Naive thymus-derived CD4-positive, alpha-beta T cell (primary cell): Measurements from ENCODE around the gene RHBDD1. TPM values are rescaled to one million over a fixed set of nuclear protein-coding genes. Genes with fewer than 3 reads are reported as not detected.

Source experiments
- ATAC-seq: fragments of 150-1000 bp; cut with Tn5 transposase; 2 replicates; pipeline ENCODE4 v1.10.0; 2021; ENCODE audit warnings: mild to moderate bottlenecking, moderate library complexity
- CTCF ChIA-PET: fragments of 350-600 bp; sonication (Branson Sonifier 250); formaldehyde crosslinking; loops from one replicate; lab custom pipeline; 2021; ENCODE audit warnings: antibody characterized with exemption; lab: Charles Lee
- POLR2A ChIA-PET: fragments of 350-600 bp; sonication (Branson Sonifier 250); formaldehyde crosslinking; loops from one replicate; lab custom pipeline; 2021; ENCODE audit warnings: antibody characterized with exemption, inconsistent platforms; lab: Charles Lee
- DNase-seq, 9 donors: peaks; one replicate each; pipeline versions ENCODE4 v3.0.0 to v3.0.0-alpha.2; 2020 to 2022; ENCODE audit warnings: mixed read lengths in 1 of 9
- H3K27ac ChIP-seq: one replicate; pipeline ENCODE4 v1.7.0; 2013; ENCODE audit warnings: mild to moderate bottlenecking, low read depth, low read length, moderate library complexity
- H3K27me3 ChIP-seq, 2 donors: one replicate each; pipeline ENCODE4 v1.7.0; 2013; ENCODE audit warnings: low read length in 2 of 2, mild to moderate bottlenecking in 2 of 2, moderate library complexity in 2 of 2; ENCODE audit not compliant: control insufficient read depth in 2 of 2, insufficient read depth in 2 of 2
- H3K36me3 ChIP-seq, 3 experiments: 1 replicate in 2 of 3; 2 replicates in 1 of 3; pipeline ENCODE4 v1.7.0; 2013; ENCODE audit warnings: low read length in 3 of 3, mild to moderate bottlenecking in 3 of 3, moderate library complexity in 1 of 3; ENCODE audit not compliant: insufficient read depth in 3 of 3, control insufficient read depth in 2 of 3
- H3K4me1 ChIP-seq, 2 donors: one replicate each; pipeline ENCODE4 v1.7.0; 2013; ENCODE audit warnings: low read length in 2 of 2, mild to moderate bottlenecking in 2 of 2, moderate library complexity in 1 of 2; ENCODE audit not compliant: control insufficient read depth in 2 of 2, insufficient read depth in 2 of 2
- H3K4me3 ChIP-seq: 2 replicates; pipeline ENCODE4 v1.7.0; 2013; ENCODE audit warnings: mild to moderate bottlenecking, low read length
- H3K9me3 ChIP-seq, 3 experiments: 1 replicate in 2 of 3; 2 replicates in 1 of 3; pipeline ENCODE4 v1.7.0; 2013; ENCODE audit warnings: low read length in 3 of 3; ENCODE audit not compliant: control insufficient read depth in 2 of 3
- H3K27ac Mint-ChIP-seq, 9 donors: one replicate each; pipeline ENCODE4 v1.8.0; 2020 to 2022; ENCODE audit warnings: mixed read lengths in 9 of 9, mild to moderate bottlenecking in 8 of 9, moderate library complexity in 5 of 9, inconsistent platforms in 2 of 9
- H3K27me3 Mint-ChIP-seq, 5 donors: one replicate each; pipeline ENCODE4 v1.8.0; 2021 to 2022; ENCODE audit warnings: mixed read lengths in 5 of 5, mild to moderate bottlenecking in 1 of 5
- H3K36me3 Mint-ChIP-seq, 5 donors: one replicate each; pipeline ENCODE4 v1.8.0; 2020 to 2022; ENCODE audit warnings: mixed read lengths in 5 of 5, mild to moderate bottlenecking in 3 of 5, inconsistent platforms in 1 of 5
- H3K4me1 Mint-ChIP-seq, 7 donors: one replicate each; pipeline ENCODE4 v1.8.0; 2020 to 2022; ENCODE audit warnings: mixed read lengths in 7 of 7, mild to moderate bottlenecking in 3 of 7, inconsistent platforms in 1 of 7
- H3K4me3 Mint-ChIP-seq, 10 donors: one replicate each; pipeline ENCODE4 v1.8.0; 2020 to 2022; ENCODE audit warnings: mild to moderate bottlenecking in 10 of 10, mixed read lengths in 10 of 10, moderate library complexity in 6 of 10, inconsistent platforms in 2 of 10
- H3K9me3 Mint-ChIP-seq, 11 donors: one replicate each; pipeline ENCODE4 v1.8.0; 2020 to 2022; ENCODE audit warnings: mixed read lengths in 11 of 11, mild to moderate bottlenecking in 4 of 11, inconsistent platforms in 1 of 11, moderate library complexity in 1 of 11
- intact Hi-C, 2 donors: fragments of 100-400 bp; cut with micrococcal nuclease; formaldehyde crosslinking; loops; one replicate each; pipeline ENCODE4 v1.15.1; 2023
- polyA plus RNA-seq, 2 donors: library from polyadenylated mRNA; unstranded; fragments of 300-500 nt; fragmentation: Illumina TruSeq; gene quantifications; one replicate each; pipeline ENCODE4 v1.2.3, GENCODE V29; 2021
- total RNA-seq, 6 experiments: library from RNA in 5 of 6; stranded (reverse) in 5 of 6; gene quantifications; 1 replicate in 5 of 6; 2 replicates in 1 of 6; pipeline ENCODE4 v1.2.3 and lab custom pipeline; 2021 to 2026

The RHBDD1 gene
- total and polyA plus RNA-seq, 7 experiments from 2014 or later, result 21.2 to 70.8 (median 48.3) TPM

GRCh38 chr2:226887940-226888339 is 52.1 kb downstream of the RHBDD1 start:
- POLR2A ChIA-PET, result no interaction called here
- no peak for DNase-seq
- H3K4me1 ChIP-seq, result no peaks in the 10 kb centered on the region
- Mint-ChIP-seq H3K27me3 (no peaks in the 10 kb centered on the region), H3K4me3 (no peak overlapping the region), H3K4me1 (peaks cover 0 to 14% (median 5%) of the 10 kb centered on the region in 7 donors), H3K9me3 (peaks cover 0 to 2% (median 0%) of the 10 kb centered on the region in 11 donors), H3K36me3 (peaks cover 3 to 51% (median 25%) of the 10 kb centered on the region in 5 donors), H3K27ac (no peak overlapping the region)
- no peaks in the 10 kb centered on the region for H3K36me3 ChIP-seq
- H3K9me3 ChIP-seq, result no peaks in the 10 kb centered on the region
- no peak for ATAC-seq
- H3K27ac ChIP-seq, result no peak overlapping the region
- intact Hi-C loops, result no loop called here
- no peak overlapping the region for H3K4me3 ChIP-seq
- CTCF ChIA-PET, result interaction anchor here (0.6 kb wide), 1 partner anchor 26 kb away, joined by 3 read pairs; no protein-coding TSS in a partner anchor
- no peaks in the 10 kb centered on the region for H3K27me3 ChIP-seq

- POLR2A ChIA-PET, result no interaction called here
- Mint-ChIP-seq H3K4me1 (peaks cover 0 to 18% (median 5%) of the 10 kb centered on the region in 7 donors), H3K27ac (no peak overlapping the region), H3K27me3 (no peaks in the 10 kb centered on the region), H3K4me3 (no peak overlapping the region), H3K36me3 (peaks cover 0 to 51% (median 24%) of the 10 kb centered on the region in 5 donors), H3K9me3 (no peaks in the 10 kb centered on the region)
- Histone ChIP-seq H3K4me3 (no peak overlapping the region), H3K27ac (no peak overlapping the region), H3K36me3 (no peaks in the 10 kb centered on the region), H3K4me1 (no peaks in the 10 kb centered on the region), H3K9me3 (no peaks in the 10 kb centered on the region), H3K27me3 (no peaks in the 10 kb centered on the region)
- CTCF ChIA-PET, result interaction anchor here (0.6 kb wide), 1 partner anchor 27 kb away, joined by 3 read pairs; no protein-coding TSS in a partner anchor
- no peak for DNase-seq
- no peak for ATAC-seq
- intact Hi-C loops, result no loop called here
These were observed 52.6 kb downstream of the RHBDD1 start for GRCh38 chr2:226888378-226888965.

DNA sequence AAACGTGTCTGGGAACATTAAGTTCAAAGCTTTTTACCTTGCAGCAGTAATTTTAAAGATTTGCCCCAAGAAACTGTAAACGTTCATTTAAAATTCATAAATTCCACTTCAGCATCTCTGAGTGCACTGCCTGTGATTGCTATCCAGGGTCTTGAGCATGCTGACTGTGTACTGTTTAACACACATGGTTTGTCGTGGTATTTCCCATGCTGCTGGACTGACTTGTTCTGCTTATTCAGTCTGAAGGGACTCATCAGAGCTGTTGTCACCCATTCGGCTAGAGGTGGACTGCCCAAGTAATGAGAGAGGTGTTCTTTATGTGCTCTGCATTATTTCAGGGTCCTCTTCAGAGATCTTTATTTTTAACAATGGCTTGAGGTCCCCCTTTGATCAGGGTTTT is 53.1 kb downstream of the RHBDD1 start:
- Mint-ChIP-seq H3K4me3 (no peak overlapping the region), H3K27me3 (no peaks in the 10 kb centered on the region), H3K9me3 (no peaks in the 10 kb centered on the region), H3K27ac (no peak overlapping the region), H3K36me3 (peaks cover 0 to 52% (median 26%) of the 10 kb centered on the region in 5 donors), H3K4me1 (peaks cover 0 to 19% (median 5%) of the 10 kb centered on the region in 7 donors)
- Histone ChIP-seq H3K36me3 (no peaks in the 10 kb centered on the region), H3K27ac (no peak overlapping the region), H3K27me3 (no peaks in the 10 kb centered on the region), H3K9me3 (no peaks in the 10 kb centered on the region), H3K4me3 (no peak overlapping the region), H3K4me1 (no peaks in the 10 kb centered on the region)
- ChIA-PET POLR2A (no interaction called here), CTCF (no interaction called here)
- ATAC-seq (no peak), DNase-seq (no peak)
- intact Hi-C loops, result no loop called here

- ATAC-seq (no peak), DNase-seq (no peak)
- Histone ChIP-seq H3K9me3 (no peaks in the 10 kb centered on the region), H3K4me1 (no peaks in the 10 kb centered on the region), H3K36me3 (peaks cover 0 to 5% (median 0%) of the 10 kb centered on the region in 3 experiments), H3K27me3 (no peaks in the 10 kb centered on the region), H3K27ac (no peak overlapping the region), H3K4me3 (no peak overlapping the region)
- ChIA-PET CTCF (interaction anchor here (0.6 kb wide), 1 partner anchor 28 kb away, joined by 5 read pairs; no protein-coding TSS in a partner anchor), POLR2A (no interaction called here)
- Mint-ChIP-seq H3K36me3 (peaks cover 0 to 53% (median 30%) of the 10 kb centered on the region in 5 donors), H3K4me3 (no peak overlapping the region), H3K27ac (no peak overlapping the region), H3K4me1 (peaks cover 0 to 19% (median 6%) of the 10 kb centered on the region in 7 donors), H3K9me3 (peaks cover 0 to 2% (median 0%) of the 10 kb centered on the region in 11 donors), H3K27me3 (no peaks in the 10 kb centered on the region)
- intact Hi-C loops, result no loop called here
These were observed 54.4 kb downstream of the RHBDD1 start for GRCh38 chr2:226890286-226890685.

- no peak for ATAC-seq
- H3K4me1 Mint-ChIP-seq, result peaks cover 0 to 19% (median 6%) of the 10 kb centered on the region in 7 donors
- no peak overlapping the region for H3K27ac Mint-ChIP-seq
- no peaks in the 10 kb centered on the region for H3K4me1 ChIP-seq
- H3K36me3 Mint-ChIP-seq, result peaks cover 6 to 56% (median 34%) of the 10 kb centered on the region in 5 donors
- no peak overlapping the region for H3K4me3 Mint-ChIP-seq
- H3K27ac ChIP-seq, result no peak overlapping the region
- no peaks in the 10 kb centered on the region for H3K9me3 ChIP-seq
- ChIA-PET CTCF (interaction anchor here (1.2 kb wide), 1 partner anchor 12 kb away, joined by 3 read pairs; no protein-coding TSS in a partner anchor), POLR2A (interaction anchor here (0.6 to 0.7 kb wide), 3 partner anchors 17 to 74 kb away, joined by 3 read pairs; no protein-coding TSS in a partner anchor)
- peaks cover 0 to 13% (median 0%) of the 10 kb centered on the region in 3 experiments for H3K36me3 ChIP-seq
- no peak for DNase-seq
- H3K9me3 Mint-ChIP-seq, result peaks cover 0 to 2% (median 0%) of the 10 kb centered on the region in 11 donors
- no peaks in the 10 kb centered on the region for H3K27me3 Mint-ChIP-seq
- H3K27me3 ChIP-seq, result no peaks in the 10 kb centered on the region
- no peak overlapping the region for H3K4me3 ChIP-seq
- intact Hi-C loops, result no loop called here
These were observed 56.1 kb downstream of the RHBDD1 start for GRCh38 chr2:226891780-226892590.

GRCh38 chr2:226892729-226893128 is 56.9 kb downstream of the RHBDD1 start:
- Histone ChIP-seq H3K4me1 (no peaks in the 10 kb centered on the region), H3K4me3 (no peak overlapping the region), H3K36me3 (peaks cover 0 to 13% (median 0%) of the 10 kb centered on the region in 3 experiments), H3K27me3 (no peaks in the 10 kb centered on the region), H3K9me3 (no peaks in the 10 kb centered on the region), H3K27ac (no peak overlapping the region)
- no peaks in the 10 kb centered on the region for H3K27me3 Mint-ChIP-seq
- H3K9me3 Mint-ChIP-seq, result peaks cover 0 to 5% (median 0%) of the 10 kb centered on the region in 11 donors
- H3K4me3 Mint-ChIP-seq, result no peak overlapping the region
- peaks cover 11 to 62% (median 39%) of the 10 kb centered on the region in 5 donors for H3K36me3 Mint-ChIP-seq
- ATAC-seq (no peak), DNase-seq (no peak)
- H3K4me1 Mint-ChIP-seq, result peaks cover 0 to 19% (median 6%) of the 10 kb centered on the region in 7 donors
- intact Hi-C loops, result no loop called here
- no peak overlapping the region for H3K27ac Mint-ChIP-seq
- POLR2A ChIA-PET, result interaction anchor here (0.7 kb wide), 1 partner anchor 16 kb away, joined by 3 read pairs; no protein-coding TSS in a partner anchor
- CTCF ChIA-PET, result no interaction called here
